ENCODE measurements around the gene SAAL1. TPM values are rescaled to one million over a fixed set of nuclear protein-coding genes. Genes with fewer than 3 reads are reported as not detected.

SAAL1 gene
- total RNA-seq, 1 donor = 9.7 TPM

Small RNA genes within 50 kb of the gene (small RNA-seq; reads per million reads assigned to genes)
- gene HIGD1AP5 = not detected

Other genes with a start within 250 kb of the SAAL1 start
- gene SERGEF, start 93.0 kb downstream of the SAAL1 start, total RNA-seq = 36.9 TPM
- 0.27 TPM for gene TPH1, start 59.8 kb downstream of the SAAL1 start, total RNA-seq
- gene MRGPRX3, start 26.5 kb upstream of the SAAL1 start, total RNA-seq = not detected
- not detected for gene MRGPRX4, start 66.8 kb upstream of the SAAL1 start, total RNA-seq
- gene SAA4, start 130.7 kb upstream of the SAAL1 start, total RNA-seq = not detected
- not detected for gene SAA2, start 142.6 kb upstream of the SAAL1 start, total RNA-seq
- gene SAA1, start 160.2 kb upstream of the SAAL1 start, total RNA-seq = not detected
- 11.8 TPM for gene HPS5, start 216.1 kb upstream of the SAAL1 start, total RNA-seq
- 40.9 TPM for gene GTF2H1, start 216.5 kb upstream of the SAAL1 start, total RNA-seq

All from hematopoietic multipotent progenitor cell (in vitro differentiated cells).